HG03571 (cell line): ENCODE results near the gene HOXC9.

Experiments used
- ATAC-seq: cut with Tn5 transposase; IDR thresholded peaks from one replicate; pipeline ENCODE4 v1.9.1; 2021; ENCODE audit not compliant: unreplicated experiment

The HOXC9 gene

GRCh38 chr12:53963005-53963404, 37.0 kb upstream of the HOXC9 start:
- ATAC-seq = no peak

GRCh38 chr12:53963434-53964314, 36.3 kb upstream of the HOXC9 start:
- no peak for ATAC-seq

- no peak for ATAC-seq
These were observed 35.6 kb upstream of the HOXC9 start for GRCh38 chr12:53964315-53964713.

GRCh38 chr12:53965281-53966084, 34.5 kb upstream of the HOXC9 start:
- no peak for ATAC-seq

GRCh38 chr12:53966085-53966384, 33.9 kb upstream of the HOXC9 start:
- ATAC-seq = no peak

GRCh38 chr12:53966385-53967133, 33.4 kb upstream of the HOXC9 start:
- no peak for ATAC-seq

- no peak for ATAC-seq
These were observed 32.5 kb upstream of the HOXC9 start for GRCh38 chr12:53967421-53967925.

GRCh38 chr12:53968214-53969127, 31.5 kb upstream of the HOXC9 start:
- no peak for ATAC-seq

- ATAC-seq = no peak
These were observed 30.2 kb upstream of the HOXC9 start for GRCh38 chr12:53969588-53970259.

- ATAC-seq = no peak
These were observed 29.5 kb upstream of the HOXC9 start for GRCh38 chr12:53970451-53970850.

- no peak for ATAC-seq
These were observed 28.8 kb upstream of the HOXC9 start for GRCh38 chr12:53971129-53971528.

- no peak for ATAC-seq
These were observed 28.3 kb upstream of the HOXC9 start for GRCh38 chr12:53971686-53972085.

- no peak for ATAC-seq
These were observed 27.7 kb upstream of the HOXC9 start for GRCh38 chr12:53972152-53972702.

- ATAC-seq = no peak
These were observed 27.2 kb upstream of the HOXC9 start, which contains the start of gene HOXC11 for GRCh38 chr12:53972722-53973235. Gene HOXC11, plus strand, starts transcription at chr12:53973126. Its CDS starts 116 bp downstream, at chr12:53973242.

- no peak for ATAC-seq
These were observed 26.5 kb upstream of the HOXC9 start for GRCh38 chr12:53973236-53974042.

GRCh38 chr12:53974084-53975063, 25.6 kb upstream of the HOXC9 start, which contains the start of gene HOTAIR:
Gene HOTAIR, minus strand, starts transcription at chr12:53974954.
- ATAC-seq = no peak

- no peak for ATAC-seq
These were observed 24.9 kb upstream of the HOXC9 start for GRCh38 chr12:53975064-53975471.
